Forelimb muscle (tissue), 1 donor: Measurements from ENCODE around the gene UFL1. TPM values are rescaled to one million over a fixed set of nuclear protein-coding genes. Genes with fewer than 3 reads are reported as not detected.

Experiments
- DNase-seq: peaks from one replicate; pipeline ENCODE4 v3.0.0-alpha.2; 2013; ENCODE audit warnings: low read depth
- polyA plus RNA-seq: library from polyadenylated mRNA; unstranded; fragments of 120-200 nt; gene quantifications from one replicate; pipeline ENCODE4 v1.2.1, GENCODE V29; 2013; ENCODE audit not compliant: insufficient read length

UFL1 gene
- polyA plus RNA-seq, 1 donor, result 28.4 TPM

- DNase-seq, result no peak
These were observed 53.8 kb downstream of the UFL1 start for GRCh38 chr6:96575359-96575758.

- DNase-seq, result no peak
These were observed 54.6 kb downstream of the UFL1 start for GRCh38 chr6:96576221-96576620.

- no peak for DNase-seq
These were observed 60.4 kb downstream of the UFL1 start for GRCh38 chr6:96582021-96582420.

GRCh38 chr6:96582436-96582835 is 60.8 kb downstream of the UFL1 start:
- DNase-seq, result no peak

- no peak for DNase-seq
These were observed 82.8 kb downstream of the UFL1 start for GRCh38 chr6:96604420-96604819.

Other genes starting within 250 kb of the UFL1 start
- 1.7 TPM for gene FHL5, start 41.3 kb downstream of the UFL1 start, polyA plus RNA-seq